ENCODE measurements around the gene DLK1.

DNA sequence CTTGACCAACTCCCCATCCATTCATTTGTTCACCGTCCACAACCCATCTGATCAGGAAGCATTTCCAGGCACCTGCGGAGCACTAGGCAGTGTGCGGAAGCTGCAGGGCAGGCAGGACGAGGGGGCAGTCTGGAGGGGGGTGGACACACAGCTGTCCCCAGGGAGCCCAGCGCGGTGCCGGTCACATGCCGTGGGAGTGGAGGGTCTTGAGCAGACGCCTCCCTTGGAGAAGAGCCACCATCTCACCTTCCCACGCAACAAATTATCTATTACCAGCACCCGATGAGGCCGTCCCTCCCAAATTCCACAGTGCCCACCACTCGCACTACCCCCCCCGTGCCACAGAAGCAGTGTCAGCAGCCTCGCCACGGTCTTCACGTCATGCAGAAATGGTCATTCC lies 10.8 kb downstream of the DLK1 start:
- TF ChIP-seq POLR2A (IDR thresholded peaks at IDR 0.05; ENCODE audit: low read length), result no peak
- TF ChIP-seq GATA1 (IDR thresholded peaks at IDR 0.05; ENCODE audit: low read depth, low read length), result no peak
